Nephron (organoid): ENCODE data around the gene KRT37.

Experiments used
- H3K27ac Mint-ChIP-seq, 3 experiments: 2 replicates each; pipeline ENCODE4 v1.8.0; 2020; ENCODE audit warnings: mixed read lengths in 3 of 3, mild to moderate bottlenecking in 2 of 3, moderate library complexity in 1 of 3
- H3K27me3 Mint-ChIP-seq: 2 replicates; pipeline ENCODE4 v1.8.0; 2021; ENCODE audit warnings: low read depth, mild to moderate bottlenecking, moderate library complexity, mixed read lengths
- H3K36me3 Mint-ChIP-seq: 2 replicates; pipeline ENCODE4 v1.8.0; 2020; ENCODE audit warnings: low read depth, mixed read lengths
- H3K4me1 Mint-ChIP-seq: 2 replicates; pipeline ENCODE4 v1.8.0; 2020; ENCODE audit warnings: mixed read lengths
- H3K4me3 Mint-ChIP-seq, 3 experiments: 2 replicates each; pipeline ENCODE4 v1.8.0; 2020; ENCODE audit warnings: mild to moderate bottlenecking in 3 of 3, mixed read lengths in 3 of 3, moderate library complexity in 2 of 3
- H3K9me3 Mint-ChIP-seq: 2 replicates; pipeline ENCODE4 v1.8.0; 2020; ENCODE audit warnings: mixed read lengths
- CTCF ChIP-seq, 3 experiments: fragments of 200-600 bp; sonication (generic); IDR thresholded peaks; one replicate each; pipeline ENCODE4 v1.5.0; 2021; ENCODE audit warnings: antibody characterized with exemption in 3 of 3; ENCODE audit not compliant: unreplicated experiment in 3 of 3

Gene KRT37

GRCh38 chr17:41463746-41464145, 39.4 kb upstream of the KRT37 start:
- Mint-ChIP-seq H3K36me3 (no peaks in the 10 kb centered on the region), H3K27ac (no peak overlapping the region), H3K9me3 (peaks cover 11% of the 10 kb centered on the region), H3K4me3 (no peak overlapping the region), H3K27me3 (peaks cover 27% of the 10 kb centered on the region), H3K4me1 (no peaks in the 10 kb centered on the region)
- TF ChIP-seq CTCF (IDR thresholded peaks at IDR 0.05; ENCODE audit: unreplicated experiment in 3 of 3), result no peak

GRCh38 chr17:41462705-41463104, 38.3 kb upstream of the KRT37 start:
- no peak overlapping the region for H3K27ac Mint-ChIP-seq
- H3K36me3 Mint-ChIP-seq, result no peaks in the 10 kb centered on the region
- no peak overlapping the region for H3K4me3 Mint-ChIP-seq
- H3K9me3 Mint-ChIP-seq, result peaks cover 2% of the 10 kb centered on the region
- no peaks in the 10 kb centered on the region for H3K4me1 Mint-ChIP-seq
- TF ChIP-seq CTCF (IDR thresholded peaks at IDR 0.05; ENCODE audit: unreplicated experiment in 3 of 3), result no peak
- H3K27me3 Mint-ChIP-seq, result peaks cover 26% of the 10 kb centered on the region

- no peaks in the 10 kb centered on the region for H3K4me1 Mint-ChIP-seq
- H3K27me3 Mint-ChIP-seq, result peaks cover 14% of the 10 kb centered on the region
Observed at GRCh38 chr17:41457676-41458075, 33.3 kb upstream of the KRT37 start.

GRCh38 chr17:41456204-41456603, 31.8 kb upstream of the KRT37 start:
- no peak for TF ChIP-seq CTCF (IDR thresholded peaks at IDR 0.05; ENCODE audit: unreplicated experiment in 3 of 3)
- H3K9me3 Mint-ChIP-seq, result peaks cover 6% of the 10 kb centered on the region
- H3K4me3 Mint-ChIP-seq, result no peak overlapping the region
- H3K27me3 Mint-ChIP-seq, result peaks cover 8% of the 10 kb centered on the region
- no peak overlapping the region for H3K27ac Mint-ChIP-seq
- no peaks in the 10 kb centered on the region for H3K4me1 Mint-ChIP-seq
- H3K36me3 Mint-ChIP-seq, result no peaks in the 10 kb centered on the region

More at GRCh38 chr17:41457676-41458075, 33.3 kb upstream of the KRT37 start:
- no peaks in the 10 kb centered on the region for H3K9me3 Mint-ChIP-seq
- no peaks in the 10 kb centered on the region for H3K36me3 Mint-ChIP-seq
- H3K27ac Mint-ChIP-seq, result no peak overlapping the region
- no peak overlapping the region for H3K4me3 Mint-ChIP-seq
- no peak for TF ChIP-seq CTCF (IDR thresholded peaks at IDR 0.05; ENCODE audit: unreplicated experiment in 3 of 3)

- Mint-ChIP-seq H3K36me3 (no peaks in the 10 kb centered on the region), H3K27ac (no peak overlapping the region)
Observed at GRCh38 chr17:41455236-41455635, 30.9 kb upstream of the KRT37 start.

More at GRCh38 chr17:41455236-41455635, 30.9 kb upstream of the KRT37 start:
- TF ChIP-seq CTCF (IDR thresholded peaks at IDR 0.05; ENCODE audit: unreplicated experiment in 3 of 3), result no peak
- H3K4me3 Mint-ChIP-seq, result no peak overlapping the region
- peaks cover 8% of the 10 kb centered on the region for H3K27me3 Mint-ChIP-seq
- peaks cover 9% of the 10 kb centered on the region for H3K9me3 Mint-ChIP-seq
- no peaks in the 10 kb centered on the region for H3K4me1 Mint-ChIP-seq
